Dedifferentiated amniotic fluid mesenchymal stem cell (primary cell): ENCODE measurements around the gene LRRC4.
A peak's percentile ranks its signal among the peaks of the same experiment; 100 is the strongest.

Experiments
- DNase-seq: peaks from one replicate; pipeline ENCODE4 v3.0.0-alpha.2; 2016; ENCODE audit errors: extremely low spot score

The LRRC4 gene

GRCh38 chr7:128031901-128032604 is 816 bp upstream of the LRRC4 start:
- peak; percentile 81 for DNase-seq

- DNase-seq: no peak
These were observed 979 bp downstream of the LRRC4 start for GRCh38 chr7:128030263-128030653.

- DNase-seq: no peak
These were observed 1.7 kb downstream of the LRRC4 start for GRCh38 chr7:128029405-128029995.

GRCh38 chr7:128027485-128027980 is 3.7 kb downstream of the LRRC4 start:
- DNase-seq: no peak

- no peak for DNase-seq
These were observed 4.7 kb downstream of the LRRC4 start for GRCh38 chr7:128026551-128026950.

- no peak for DNase-seq
These were observed 5.4 kb downstream of the LRRC4 start for GRCh38 chr7:128025819-128026218.

GRCh38 chr7:128025380-128025779 is 5.9 kb downstream of the LRRC4 start:
- DNase-seq: no peak

GRCh38 chr7:128024151-128024550 is 7.1 kb downstream of the LRRC4 start:
- DNase-seq: no peak

GRCh38 chr7:128022631-128023532 is 8.4 kb downstream of the LRRC4 start:
- peak; percentile 68 for DNase-seq

- no peak for DNase-seq
These were observed 9.9 kb downstream of the LRRC4 start for GRCh38 chr7:128021366-128021765.

- DNase-seq: no peak
These were observed 11.1 kb downstream of the LRRC4 start for GRCh38 chr7:128020159-128020558.

GRCh38 chr7:128019288-128019687 is 11.9 kb downstream of the LRRC4 start:
- no peak for DNase-seq

GRCh38 chr7:128017862-128018845 is 13.1 kb downstream of the LRRC4 start:
- DNase-seq: no peak

GRCh38 chr7:128017460-128017859 is 13.8 kb downstream of the LRRC4 start:
- no peak for DNase-seq

- no peak for DNase-seq
These were observed 16.4 kb downstream of the LRRC4 start for GRCh38 chr7:128014811-128015210.

- no peak for DNase-seq
These were observed 20.0 kb downstream of the LRRC4 start for GRCh38 chr7:128011131-128011661.

GRCh38 chr7:128010391-128011127 is 20.7 kb downstream of the LRRC4 start:
- DNase-seq: no peak

GRCh38 chr7:128008744-128009143 is 22.5 kb downstream of the LRRC4 start:
- no peak for DNase-seq

- DNase-seq: no peak
These were observed 23.1 kb downstream of the LRRC4 start for GRCh38 chr7:128008141-128008540.

- no peak for DNase-seq
These were observed 23.9 kb downstream of the LRRC4 start for GRCh38 chr7:128007303-128007680.
